Mesendoderm (in vitro differentiated cells): Measurements from ENCODE around the gene AKAP4. TPM values are rescaled to one million over a fixed set of nuclear protein-coding genes. Genes with fewer than 3 reads are reported as not detected.

Experiments used
- DNase-seq: peaks from one replicate; pipeline ENCODE4 v3.0.0; 2013
- H2AK5ac ChIP-seq: 2 replicates; pipeline ENCODE4 v1.6.1; 2013; ENCODE audit warnings: low read length, inconsistent platforms
- H2BK120ac ChIP-seq: 2 replicates; pipeline ENCODE4 v1.6.1; 2013; ENCODE audit warnings: low read depth, mild to moderate bottlenecking, low read length, moderate library complexity, mixed read lengths
- H2BK15ac ChIP-seq: replicated peaks from 2 replicates; pipeline ENCODE4 v1.6.1; 2013; ENCODE audit warnings: low read depth, mild to moderate bottlenecking, moderate library complexity
- H2BK5ac ChIP-seq: 2 replicates; pipeline ENCODE4 v1.6.1; 2013; ENCODE audit warnings: low read length, inconsistent platforms
- H3K18ac ChIP-seq: 2 replicates; pipeline ENCODE4 v1.6.1; 2013; ENCODE audit warnings: mild to moderate bottlenecking, low read length, mixed read lengths
- H3K23ac ChIP-seq: one replicate; pipeline ENCODE4 v1.6.1; 2013; ENCODE audit warnings: low read length
- H3K27ac ChIP-seq: 2 replicates; pipeline ENCODE4 v1.5.1; 2013; ENCODE audit warnings: low read depth, mild to moderate bottlenecking, inconsistent platforms, low read length, moderate library complexity
- H3K27me3 ChIP-seq: 2 replicates; pipeline ENCODE4 v1.6.1; 2013; ENCODE audit warnings: low read length, control low read depth, mild to moderate bottlenecking, inconsistent platforms; ENCODE audit not compliant: insufficient read depth, poor library complexity
- H3K36me3 ChIP-seq: 2 replicates; pipeline ENCODE4 v1.6.1; 2013; ENCODE audit warnings: low read length, inconsistent platforms; ENCODE audit not compliant: control insufficient read depth, insufficient read depth
- H3K4ac ChIP-seq: one replicate; pipeline ENCODE4 v1.6.1; 2013; ENCODE audit warnings: low read depth, mild to moderate bottlenecking, low read length, moderate library complexity
- H3K4me1 ChIP-seq: 2 replicates; pipeline ENCODE4 v1.6.1; 2013; ENCODE audit warnings: low read depth, low read length, inconsistent platforms; ENCODE audit not compliant: control insufficient read depth
- H3K4me2 ChIP-seq: 2 replicates; pipeline ENCODE4 v1.6.1; 2013; ENCODE audit warnings: low read length
- H3K4me3 ChIP-seq: 2 replicates; pipeline ENCODE4 v1.5.1; 2013; ENCODE audit warnings: mild to moderate bottlenecking, low read length
- H3K56ac ChIP-seq: one replicate; pipeline ENCODE4 v1.6.1; 2013; ENCODE audit warnings: low read length
- H3K79me1 ChIP-seq: 2 replicates; pipeline ENCODE4 v1.6.1; 2013; ENCODE audit warnings: low read length, inconsistent platforms
- H3K79me2 ChIP-seq: 2 replicates; pipeline ENCODE4 v1.6.1; 2013; ENCODE audit warnings: mild to moderate bottlenecking, low read length; ENCODE audit not compliant: control insufficient read depth, insufficient read depth
- H3K9ac ChIP-seq: 2 replicates; pipeline ENCODE4 v1.6.1; 2013; ENCODE audit warnings: low read length, inconsistent platforms
- H4K5ac ChIP-seq: one replicate; pipeline ENCODE4 v1.6.1; 2013; ENCODE audit warnings: low read length
- H4K8ac ChIP-seq: one replicate; pipeline ENCODE4 v1.6.1; 2013; ENCODE audit warnings: low read depth, mild to moderate bottlenecking, control low read depth, low read length, moderate library complexity
- WGBS: extraction: QIAGEN DNeasy Blood & Tissue Kit; methylation state at CpG from one replicate; pipeline ENCODE4 v1.1.7; 2013; ENCODE audit warnings: low lambda C conversion rate, missing lambda C conversion rate; ENCODE audit not compliant: insufficient coverage; ENCODE audit errors: extremely low coverage; 5-methylcytosine and 5-hydroxymethylcytosine counted together
- small RNA-seq: library from polyadenylated mRNA; stranded (forward); fragments of <200 nt; extraction: miRNeasy Mini kit (QIAGEN cat#:217004); gene quantifications from one replicate; pipeline ENCODE3, GENCODE V24; 2013; ENCODE audit not compliant: insufficient read depth

Gene AKAP4

GRCh38 chrX:50152456-50152855 is 48.4 kb downstream of the AKAP4 start:
- Histone ChIP-seq H3K27me3 (no peaks in the 10 kb centered on the region), H3K4ac (no peak overlapping the region), H2BK5ac (no peak overlapping the region), H3K4me3 (no peak overlapping the region), H4K8ac (no peak overlapping the region), H3K18ac (no peak overlapping the region), H3K4me2 (no peak overlapping the region), H3K56ac (no peak overlapping the region), H3K4me1 (no peaks in the 10 kb centered on the region), H4K5ac (no peak overlapping the region), H3K9ac (no peak overlapping the region), H2AK5ac (no peak overlapping the region), H3K79me2 (no peaks in the 10 kb centered on the region), H3K23ac (no peak overlapping the region), H3K27ac (no peak overlapping the region), H3K79me1 (no peaks in the 10 kb centered on the region), H3K36me3 (no peaks in the 10 kb centered on the region), H2BK15ac (no peak overlapping the region), H2BK120ac (no peak overlapping the region)
- no CpG with 5 or more reads among the region's 2 CpGs for WGBS
- no peak for DNase-seq

- WGBS = no CpG with 5 or more reads among the region's 7 CpGs
- H3K27ac ChIP-seq = no peak overlapping the region
- no peaks in the 10 kb centered on the region for H3K27me3 ChIP-seq
- no peak overlapping the region for H3K56ac ChIP-seq
- no peak overlapping the region for H3K4ac ChIP-seq
- no peak overlapping the region for H3K18ac ChIP-seq
- H2BK15ac ChIP-seq = no peak overlapping the region
- H3K4me1 ChIP-seq = no peaks in the 10 kb centered on the region
- H4K5ac ChIP-seq = no peak overlapping the region
- no peak overlapping the region for H4K8ac ChIP-seq
- H2BK120ac ChIP-seq = no peak overlapping the region
- H2BK5ac ChIP-seq = no peak overlapping the region
- no peak overlapping the region for H3K23ac ChIP-seq
- no peak overlapping the region for H3K4me3 ChIP-seq
- no peaks in the 10 kb centered on the region for H3K79me2 ChIP-seq
- H3K36me3 ChIP-seq = no peaks in the 10 kb centered on the region
- H3K79me1 ChIP-seq = no peaks in the 10 kb centered on the region
- H2AK5ac ChIP-seq = no peak overlapping the region
- no peak overlapping the region for H3K4me2 ChIP-seq
- H3K9ac ChIP-seq = no peak overlapping the region
- DNase-seq = no peak
Observed at GRCh38 chrX:50147972-50148371, 52.8 kb downstream of the AKAP4 start.

Small RNAs within 50 kb of the gene (small RNA-seq; reads per million reads assigned to genes)
- gene PYY3 (not detected), gene RF00019 (not detected)
